SK-N-SH (cell line): ENCODE results near the gene POLD4. TPM values are rescaled to one million over a fixed set of nuclear protein-coding genes. Genes with fewer than 3 reads are reported as not detected.

Source experiments
- CTCF ChIA-PET: fragments of 300-600, 350-600 bp; formaldehyde crosslinking; extraction: SDS; loops from one replicate; lab custom pipeline; 2021; lab: Yijun Ruan, JAX
- POLR2A ChIA-PET: fragments of 350-600 bp; sonication (Branson Sonifier 250); formaldehyde crosslinking; extraction: SDS; loops from one replicate; lab custom pipeline; 2020; ENCODE audit warnings: antibody characterized with exemption, inconsistent platforms; lab: Yijun Ruan, JAX
- DNase-seq: peaks from one replicate; pipeline ENCODE4 v3.0.0; 2012
- H2AFZ ChIP-seq: fragments of 200-600 bp; sonication (generic); 2 replicates; pipeline ENCODE4 v1.8.1; 2016; ENCODE audit warnings: antibody characterized with exemption, mild to moderate bottlenecking, low read depth
- H3F3A ChIP-seq: fragments of 200-600 bp; sonication (generic); replicated peaks from 2 replicates; pipeline ENCODE3; 2016; ENCODE audit warnings: antibody characterized with exemption, mild to moderate bottlenecking; ENCODE audit not compliant: insufficient read depth
- H3K27ac ChIP-seq, 2 experiments: fragments of 200-500 bp in 1 of 2; fragments of 200-600 bp in 1 of 2; sonication (Bioruptor generic) in 1 of 2; sonication (generic), shearing (Covaris generic) in 1 of 2; 2 replicates each; pipeline versions ENCODE4 v1.5.1 to v1.6.1; 2014 to 2016; ENCODE audit warnings: low read depth in 2 of 2, inconsistent platforms in 1 of 2, low read length in 1 of 2, mild to moderate bottlenecking in 1 of 2, mixed read lengths in 1 of 2
- H3K27me3 ChIP-seq: fragments of 200-600 bp; sonication (generic), shearing (Covaris generic); 2 replicates; pipeline ENCODE4 v1.6.1; 2016; ENCODE audit warnings: mixed run types; ENCODE audit not compliant: insufficient read depth
- H3K36me3 ChIP-seq, 2 experiments: fragments of 200-500 bp in 1 of 2; fragments of 200-600 bp in 1 of 2; sonication (Bioruptor generic) in 1 of 2; sonication (generic) in 1 of 2; replicated peaks in 1 of 2; 2 replicates each; pipeline versions ENCODE3 to v1.5.1; 2014 to 2016; ENCODE audit warnings: low read length in 1 of 2, mild to moderate bottlenecking in 1 of 2; ENCODE audit not compliant: insufficient read depth in 2 of 2, control insufficient read depth in 1 of 2
- H3K4me1 ChIP-seq, 2 experiments: fragments of 200-500 bp in 1 of 2; fragments of 200-600 bp in 1 of 2; sonication (Bioruptor generic) in 1 of 2; sonication (generic), shearing (Covaris generic) in 1 of 2; 2 replicates each; pipeline versions ENCODE4 v1.5.1 to v1.6.1; 2014 to 2016; ENCODE audit warnings: low read depth in 1 of 2, low read length in 1 of 2, mixed run types in 1 of 2; ENCODE audit not compliant: insufficient read depth in 2 of 2, control insufficient read depth in 1 of 2
- H3K4me2 ChIP-seq: fragments of 200-600 bp; sonication (generic), shearing (Covaris generic); 2 replicates; pipeline ENCODE4 v1.6.1; 2017; ENCODE audit warnings: mixed run types
- H3K4me3 ChIP-seq, 2 experiments: fragments of 200-500 bp in 1 of 2; fragments of 200-600 bp in 1 of 2; sonication (Bioruptor generic) in 1 of 2; sonication (generic), shearing (Covaris generic) in 1 of 2; 2 replicates each; pipeline versions ENCODE4 v1.5.1 to v1.8.1; 2014 to 2016; ENCODE audit warnings: low read depth in 2 of 2, inconsistent platforms in 1 of 2, low read length in 1 of 2, mild to moderate bottlenecking in 1 of 2, mixed read lengths in 1 of 2, moderate library complexity in 1 of 2
- H3K79me2 ChIP-seq: fragments of 200-600 bp; sonication (generic); 2 replicates; pipeline ENCODE4 v1.8.1; 2017; ENCODE audit warnings: mild to moderate bottlenecking; ENCODE audit not compliant: insufficient read depth
- H3K9ac ChIP-seq: fragments of 200-600 bp; sonication (generic); 2 replicates; pipeline ENCODE4 v1.6.1; 2017; ENCODE audit warnings: mixed run types
- H3K9me2 ChIP-seq: fragments of 200-600 bp; sonication (generic); 2 replicates; pipeline ENCODE4 v1.6.1; 2017; ENCODE audit warnings: mixed run types
- H3K9me3 ChIP-seq: fragments of 200-600 bp; sonication (generic); 2 replicates; pipeline ENCODE4 v1.6.1; 2017; ENCODE audit warnings: mixed run types, mild to moderate bottlenecking, moderate library complexity
- H4K20me1 ChIP-seq: fragments of 200-600 bp; sonication (generic); 2 replicates; pipeline ENCODE4 v1.6.1; 2017; ENCODE audit warnings: mild to moderate bottlenecking, mixed run types; ENCODE audit not compliant: insufficient read depth
- CTCF ChIP-seq: fragments of 200-600 bp; sonication (generic); IDR thresholded peaks from 2 replicates; pipeline ENCODE4 v1.6.1; 2017; ENCODE audit warnings: antibody characterized with exemption, mild to moderate bottlenecking, moderate library complexity
- ELF1 ChIP-seq: IDR thresholded peaks from 2 replicates; pipeline ENCODE4 v1.4.0; 2012
- EP300 ChIP-seq, 2 experiments: IDR thresholded peaks; 2 replicates each; pipeline versions ENCODE4 v1.4.0 to v1.6.1; 2012; ENCODE audit warnings: borderline replicate concordance in 1 of 2, low read depth in 1 of 2, low read length in 1 of 2
- FOSL2 ChIP-seq: IDR thresholded peaks from 2 replicates; pipeline ENCODE4 v1.4.0; 2012; ENCODE audit warnings: low read depth, mild to moderate bottlenecking, moderate library complexity, borderline replicate concordance
- FOXM1 ChIP-seq: IDR thresholded peaks from 2 replicates; pipeline ENCODE4 v1.4.0; 2012; ENCODE audit warnings: low read depth, mild to moderate bottlenecking
- GATA2 ChIP-seq: sonication (generic); formaldehyde crosslinking; IDR thresholded peaks from 2 replicates; pipeline ENCODE4 v1.5.0; 2020; ENCODE audit warnings: mild to moderate bottlenecking, missing genetic modification reagents
- PBX3 ChIP-seq: IDR thresholded peaks from 2 replicates; pipeline ENCODE4; 2012
- POLR2AphosphoS5 ChIP-seq: IDR thresholded peaks from 2 replicates; pipeline ENCODE4 v1.6.1; 2012; ENCODE audit warnings: low read depth, low read length
- RCOR1 ChIP-seq: fragments of 150-350 bp; IDR thresholded peaks from 2 replicates; pipeline ENCODE4 v1.6.1; 2017; ENCODE audit warnings: antibody characterized with exemption, low read length
- REST ChIP-seq: IDR thresholded peaks from 2 replicates; pipeline ENCODE4 v1.6.1; 2012; ENCODE audit warnings: mild to moderate bottlenecking, low read depth, low read length, moderate library complexity
- SIN3A ChIP-seq: IDR thresholded peaks from 2 replicates; pipeline ENCODE4 v1.6.1; 2012; ENCODE audit warnings: low read depth, mild to moderate bottlenecking, low read length, moderate library complexity, borderline replicate concordance
- TAF1 ChIP-seq: IDR thresholded peaks from 2 replicates; pipeline ENCODE4 v1.6.1; 2012; ENCODE audit warnings: low read depth, mild to moderate bottlenecking, low read length, moderate library complexity, borderline replicate concordance
- USF2 ChIP-seq: fragments of 150-350 bp; IDR thresholded peaks from 2 replicates; pipeline ENCODE4 v1.6.1; 2017; ENCODE audit warnings: antibody characterized with exemption, low read length, low read depth, borderline replicate concordance
- ZBTB33 ChIP-seq: IDR thresholded peaks from 2 replicates; pipeline ENCODE4 v1.4.0; 2012; ENCODE audit warnings: low read depth, borderline replicate concordance
- WGBS: methylation state at CpG from one replicate; pipeline ENCODE4 v1.1.6; 2017; ENCODE audit warnings: low lambda C conversion rate; 5-methylcytosine and 5-hydroxymethylcytosine counted together
- polyA plus RNA-seq, 3 experiments: library from polyadenylated mRNA; depleted of rRNA; stranded (reverse); fragments of >200 nt; gene quantifications; 2 replicates each; pipeline ENCODE4 v1.2.3, GENCODE V29; 2012

Gene POLD4
- polyA plus RNA-seq, 1 of the 3 experiments (the other 2 are of a cell fraction): 80.4 TPM

GRCh38 chr11:67366961-67367760, 13.8 kb upstream of the POLD4 start:
- CTCF ChIA-PET: interaction anchor here (3.2 to 20.0 kb wide), 3 partner anchors 10 to 14 kb away, joined by 15 to 955 read pairs (median 78); partner anchors contain the start of genes CLCF1 and POLD4
- H4K20me1 ChIP-seq: peaks cover 76% of the 10 kb centered on the region
- H3K79me2 ChIP-seq: peaks cover 74% of the 10 kb centered on the region

GRCh38 chr11:67366546-67366945, 13.2 kb upstream of the POLD4 start:
- 74% methylated on average over 8 of the region's 8 CpGs for WGBS
- H3K4me1 ChIP-seq: peaks cover 12 to 21% of the 10 kb centered on the region in 2 experiments; a peak in 3 of 4 replicates
- H4K20me1 ChIP-seq: peaks cover 73% of the 10 kb centered on the region
- TF ChIP-seq EP300 (IDR thresholded peaks at IDR 0.05; ENCODE audit: borderline replicate concordance in 1 of 2, low read depth in 1 of 2, low read length in 1 of 2): no peak
- no peak for TF ChIP-seq PBX3
- TF ChIP-seq USF2: no peak
- no peak for TF ChIP-seq FOXM1
- TF ChIP-seq POLR2AphosphoS5: no peak
- TF ChIP-seq ELF1: no peak
- no peak for TF ChIP-seq GATA2 (CRISPR knock-in tag)
- TF ChIP-seq REST: no peak
- TF ChIP-seq CTCF: no peak
- no peak for TF ChIP-seq ZBTB33
- no peak for TF ChIP-seq TAF1
- TF ChIP-seq RCOR1: no peak
- TF ChIP-seq SIN3A: no peak

More at GRCh38 chr11:67366961-67367760, 13.8 kb upstream of the POLD4 start:
- Histone ChIP-seq H3K27ac (no peak overlapping the region), H3K9me2 (no peaks in the 10 kb centered on the region), H3F3A (peaks cover 3% of the 10 kb centered on the region), H3K27me3 (no peaks in the 10 kb centered on the region), H3K4me2 (no peak overlapping the region), H3K4me1 (peaks cover 17 to 27% of the 10 kb centered on the region in 2 experiments; a peak in 3 of 4 replicates), H3K36me3 (peaks cover 13 to 14% of the 10 kb centered on the region in 2 experiments), H2AFZ (no peak overlapping the region), H3K9me3 (no peaks in the 10 kb centered on the region), H3K4me3 (no peak overlapping the region), H3K9ac (no peak overlapping the region)
- POLR2A ChIA-PET: interaction anchor here (1.3 kb wide), 1 partner anchor 138 kb away, joined by 3 read pairs; the partner anchor contains the start of gene PITPNM1
- TF ChIP-seq FOSL2 (no peak), TAF1 (no peak)
- 91% methylated on average over 16 of the region's 25 CpGs for WGBS
- no peak for DNase-seq

More at GRCh38 chr11:67366546-67366945, 13.2 kb upstream of the POLD4 start:
- Histone ChIP-seq H2AFZ (no peak overlapping the region), H3K9me2 (no peaks in the 10 kb centered on the region), H3K4me3 (no peak overlapping the region), H3K79me2 (peaks cover 68% of the 10 kb centered on the region), H3K9me3 (no peaks in the 10 kb centered on the region), H3K27ac (no peak overlapping the region), H3K9ac (no peak overlapping the region), H3K4me2 (no peak overlapping the region), H3F3A (peaks cover 3% of the 10 kb centered on the region), H3K36me3 (peaks cover 13 to 16% of the 10 kb centered on the region in 2 experiments), H3K27me3 (no peaks in the 10 kb centered on the region)
- DNase-seq: no peak
- ChIA-PET CTCF (interaction anchor here (3.2 to 20.0 kb wide), 3 partner anchors 10 to 14 kb away, joined by 15 to 955 read pairs (median 78); partner anchors contain the start of genes CLCF1 and POLD4), POLR2A (interaction anchor here (1.3 kb wide), 1 partner anchor 138 kb away, joined by 3 read pairs; the partner anchor contains the start of gene PITPNM1)
